ENCODE results near the gene RBM25.
"Not testable (repeated sequence)": the region's sequence is repeated elsewhere in the genome, so short reads cannot be mapped to it uniquely, and the experiment has no call there.

Gene RBM25

DNA sequence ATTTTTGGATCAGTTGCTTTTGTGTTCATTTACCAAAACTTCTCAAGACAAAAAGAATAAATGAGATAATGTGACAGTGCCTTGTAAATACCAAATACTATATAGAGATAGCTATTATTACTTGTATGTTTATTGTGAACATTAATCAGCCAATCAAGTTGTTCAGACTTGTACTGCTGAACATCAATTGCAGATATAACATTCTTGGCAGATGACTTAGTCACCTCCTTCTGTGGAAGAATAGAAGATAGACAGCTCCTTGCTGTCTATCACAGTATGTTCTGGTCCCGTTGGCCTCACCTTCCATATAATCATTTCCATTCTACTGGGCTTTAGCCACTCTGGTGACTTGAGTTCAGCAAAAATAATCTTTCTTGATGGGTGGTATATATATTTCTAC lies 108.1 kb downstream of the RBM25 start:
- no peak overlapping the region for H3K4me3 ChIP-seq (ENCODE audit: low read depth in 1 of 2, low read length in 2 of 2)
- peaks cover 24 to 63% of the 10 kb centered on the region in 2 donors for H3K36me3 ChIP-seq (ENCODE audit: control insufficient read depth in 1 of 2, insufficient read depth in 2 of 2, low read length in 2 of 2)
- no peaks in the 10 kb centered on the region for H3K27me3 ChIP-seq (ENCODE audit: control insufficient read depth in 1 of 2, insufficient read depth in 2 of 2, low read length in 2 of 2)
- H3K9ac ChIP-seq (ENCODE audit: low read depth in 1 of 2, low read length in 2 of 2), result no peak overlapping the region
- H3K9me3 ChIP-seq (ENCODE audit: control insufficient read depth in 1 of 2, low read length in 2 of 2), result no peaks in the 10 kb centered on the region
- H3K27ac ChIP-seq (ENCODE audit: low read depth, low read length), result no peak overlapping the region
- peaks cover 0 to 8% of the 10 kb centered on the region in 2 donors for H3K4me1 ChIP-seq (ENCODE audit: control insufficient read depth in 1 of 2, insufficient read depth in 2 of 2, low read length in 2 of 2)

GRCh38 chr14:73167727-73168126 lies 109.4 kb downstream of the RBM25 start:
- no peak overlapping the region for H3K9ac ChIP-seq (ENCODE audit: low read depth in 1 of 2, low read length in 2 of 2)
- no peak overlapping the region for H3K4me3 ChIP-seq (ENCODE audit: low read depth in 1 of 2, low read length in 2 of 2)
- peaks cover 26 to 68% of the 10 kb centered on the region in 2 donors for H3K36me3 ChIP-seq (ENCODE audit: control insufficient read depth in 1 of 2, insufficient read depth in 2 of 2, low read length in 2 of 2)
- H3K9me3 ChIP-seq (ENCODE audit: control insufficient read depth in 1 of 2, low read length in 2 of 2), result no peaks in the 10 kb centered on the region
- H3K27ac ChIP-seq (ENCODE audit: low read depth, low read length), result no peak overlapping the region
- H3K27me3 ChIP-seq (ENCODE audit: control insufficient read depth in 1 of 2, insufficient read depth in 2 of 2, low read length in 2 of 2), result no peaks in the 10 kb centered on the region
- peaks cover 0 to 8% of the 10 kb centered on the region in 2 donors for H3K4me1 ChIP-seq (ENCODE audit: control insufficient read depth in 1 of 2, insufficient read depth in 2 of 2, low read length in 2 of 2)

DNA sequence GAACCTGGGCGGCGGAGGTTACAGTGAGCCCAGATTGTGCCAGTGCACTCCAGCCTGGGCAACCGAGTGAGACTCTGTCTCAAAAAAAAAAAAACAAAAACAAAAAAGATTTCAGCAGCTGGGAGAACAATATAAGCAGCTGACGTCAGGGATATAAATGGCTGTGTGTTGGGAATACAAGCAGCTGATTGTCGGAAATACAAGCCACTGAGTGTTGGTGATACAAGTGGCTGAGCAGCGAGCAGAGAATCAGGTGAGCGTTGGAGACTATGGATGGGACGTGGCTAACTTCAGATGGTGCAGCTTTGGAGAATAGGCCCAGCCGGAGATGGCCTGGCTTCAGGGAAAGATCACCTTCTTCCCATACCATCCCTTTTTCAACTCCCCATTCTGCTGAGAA lies 109.9 kb downstream of the RBM25 start:
- no peak overlapping the region for H3K27ac ChIP-seq (ENCODE audit: low read depth, low read length)
- no peak overlapping the region for H3K9ac ChIP-seq (ENCODE audit: low read depth in 1 of 2, low read length in 2 of 2)
- H3K4me1 ChIP-seq (ENCODE audit: control insufficient read depth in 1 of 2, insufficient read depth in 2 of 2, low read length in 2 of 2), result peaks cover 0 to 8% of the 10 kb centered on the region in 2 donors
- H3K36me3 ChIP-seq (ENCODE audit: control insufficient read depth in 1 of 2, insufficient read depth in 2 of 2, low read length in 2 of 2), result peaks cover 28 to 67% of the 10 kb centered on the region in 2 donors
- no peaks in the 10 kb centered on the region for H3K27me3 ChIP-seq (ENCODE audit: control insufficient read depth in 1 of 2, insufficient read depth in 2 of 2, low read length in 2 of 2)
- H3K4me3 ChIP-seq (ENCODE audit: low read depth in 1 of 2, low read length in 2 of 2), result no peak overlapping the region
- no peaks in the 10 kb centered on the region for H3K9me3 ChIP-seq (ENCODE audit: control insufficient read depth in 1 of 2, low read length in 2 of 2)

- Histone ChIP-seq H3K36me3 (ENCODE audit: control insufficient read depth in 1 of 2, insufficient read depth in 2 of 2, low read length in 2 of 2) (peaks cover 33 to 67% of the 10 kb centered on the region in 2 donors), H3K9me3 (ENCODE audit: control insufficient read depth in 1 of 2, low read length in 2 of 2) (no peaks in the 10 kb centered on the region), H3K9ac (ENCODE audit: low read depth in 1 of 2, low read length in 2 of 2) (no peak overlapping the region), H3K27me3 (ENCODE audit: control insufficient read depth in 1 of 2, insufficient read depth in 2 of 2, low read length in 2 of 2) (no peaks in the 10 kb centered on the region), H3K4me3 (ENCODE audit: low read depth in 1 of 2, low read length in 2 of 2) (no peak overlapping the region), H3K27ac (ENCODE audit: low read depth, low read length) (no peak overlapping the region), H3K4me1 (ENCODE audit: control insufficient read depth in 1 of 2, insufficient read depth in 2 of 2, low read length in 2 of 2) (peaks cover 0 to 8% of the 10 kb centered on the region in 2 donors)
Observed at GRCh38 chr14:73168691-73169090, 110.4 kb downstream of the RBM25 start.

DNA sequence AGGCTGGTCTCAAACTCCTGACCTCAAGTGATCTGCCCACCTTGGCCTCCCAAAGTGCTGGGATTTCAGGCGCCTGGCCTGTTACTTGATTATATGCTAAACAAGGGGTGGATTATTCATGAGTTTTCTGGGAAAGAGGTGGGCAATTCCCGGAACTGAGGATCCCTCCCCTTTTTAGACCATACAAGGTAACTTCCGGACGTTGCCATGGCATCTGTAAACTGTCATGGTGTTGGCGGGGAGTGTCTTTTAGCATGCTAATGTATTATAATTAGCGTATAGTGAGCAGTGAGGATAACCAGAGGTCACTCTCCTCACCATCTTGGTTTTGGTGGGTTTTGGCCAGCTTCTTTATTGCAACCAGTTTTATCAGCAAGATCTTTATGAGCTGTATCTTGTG lies 111.5 kb downstream of the RBM25 start:
- H3K27ac ChIP-seq (ENCODE audit: low read depth, low read length); H3K27me3 ChIP-seq (ENCODE audit: control insufficient read depth in 1 of 2, insufficient read depth in 2 of 2, low read length in 2 of 2); H3K4me3 ChIP-seq (ENCODE audit: low read depth in 1 of 2, low read length in 2 of 2); H3K9me3 ChIP-seq (ENCODE audit: control insufficient read depth in 1 of 2, low read length in 2 of 2); H3K9ac ChIP-seq (ENCODE audit: low read depth in 1 of 2, low read length in 2 of 2); H3K4me1 ChIP-seq (ENCODE audit: control insufficient read depth in 1 of 2, insufficient read depth in 2 of 2, low read length in 2 of 2): not testable (repeated sequence)
- peaks cover 33 to 73% of the 10 kb centered on the region in 2 donors for H3K36me3 ChIP-seq (ENCODE audit: control insufficient read depth in 1 of 2, insufficient read depth in 2 of 2, low read length in 2 of 2)

DNA sequence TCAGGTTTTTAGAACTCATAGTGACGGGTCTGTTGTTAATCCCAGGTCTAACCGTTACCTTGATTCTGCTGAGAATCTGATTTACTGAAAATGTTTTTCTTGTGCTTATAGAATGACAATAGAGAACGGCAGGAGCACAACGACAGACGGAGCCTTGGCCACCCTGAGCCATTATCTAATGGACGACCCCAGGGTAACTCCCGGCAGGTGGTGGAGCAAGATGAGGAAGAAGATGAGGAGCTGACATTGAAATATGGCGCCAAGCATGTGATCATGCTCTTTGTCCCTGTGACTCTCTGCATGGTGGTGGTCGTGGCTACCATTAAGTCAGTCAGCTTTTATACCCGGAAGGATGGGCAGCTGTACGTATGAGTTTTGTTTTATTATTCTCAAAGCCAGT lies 112.4 kb downstream of the RBM25 start:
- H3K4me3 ChIP-seq (ENCODE audit: low read depth in 1 of 2, low read length in 2 of 2), result no peak overlapping the region
- H3K9me3 ChIP-seq (ENCODE audit: control insufficient read depth in 1 of 2, low read length in 2 of 2), result no peaks in the 10 kb centered on the region

GRCh38 chr14:73172500-73172899 lies 114.2 kb downstream of the RBM25 start:
- no peaks in the 10 kb centered on the region for H3K27me3 ChIP-seq (ENCODE audit: control insufficient read depth in 1 of 2, insufficient read depth in 2 of 2, low read length in 2 of 2)
- H3K27ac ChIP-seq (ENCODE audit: low read depth, low read length), result no peak overlapping the region
- no peak overlapping the region for H3K9ac ChIP-seq (ENCODE audit: low read depth in 1 of 2, low read length in 2 of 2)
- peaks cover 41 to 76% of the 10 kb centered on the region in 2 donors for H3K36me3 ChIP-seq (ENCODE audit: control insufficient read depth in 1 of 2, insufficient read depth in 2 of 2, low read length in 2 of 2)
- no peak overlapping the region for H3K4me3 ChIP-seq (ENCODE audit: low read depth in 1 of 2, low read length in 2 of 2)
- H3K9me3 ChIP-seq (ENCODE audit: control insufficient read depth in 1 of 2, low read length in 2 of 2), result no peaks in the 10 kb centered on the region
- peaks cover 0 to 1% of the 10 kb centered on the region in 2 donors for H3K4me1 ChIP-seq (ENCODE audit: control insufficient read depth in 1 of 2, insufficient read depth in 2 of 2, low read length in 2 of 2)

More for the DNA sequence above, 112.4 kb downstream of the RBM25 start:
- H3K27ac ChIP-seq (ENCODE audit: low read depth, low read length), result no peak overlapping the region
- peaks cover 0 to 8% of the 10 kb centered on the region in 2 donors for H3K4me1 ChIP-seq (ENCODE audit: control insufficient read depth in 1 of 2, insufficient read depth in 2 of 2, low read length in 2 of 2)
- H3K9ac ChIP-seq (ENCODE audit: low read depth in 1 of 2, low read length in 2 of 2), result no peak overlapping the region
- peaks cover 33 to 73% of the 10 kb centered on the region in 2 donors for H3K36me3 ChIP-seq (ENCODE audit: control insufficient read depth in 1 of 2, insufficient read depth in 2 of 2, low read length in 2 of 2)
- no peaks in the 10 kb centered on the region for H3K27me3 ChIP-seq (ENCODE audit: control insufficient read depth in 1 of 2, insufficient read depth in 2 of 2, low read length in 2 of 2)

DNA sequence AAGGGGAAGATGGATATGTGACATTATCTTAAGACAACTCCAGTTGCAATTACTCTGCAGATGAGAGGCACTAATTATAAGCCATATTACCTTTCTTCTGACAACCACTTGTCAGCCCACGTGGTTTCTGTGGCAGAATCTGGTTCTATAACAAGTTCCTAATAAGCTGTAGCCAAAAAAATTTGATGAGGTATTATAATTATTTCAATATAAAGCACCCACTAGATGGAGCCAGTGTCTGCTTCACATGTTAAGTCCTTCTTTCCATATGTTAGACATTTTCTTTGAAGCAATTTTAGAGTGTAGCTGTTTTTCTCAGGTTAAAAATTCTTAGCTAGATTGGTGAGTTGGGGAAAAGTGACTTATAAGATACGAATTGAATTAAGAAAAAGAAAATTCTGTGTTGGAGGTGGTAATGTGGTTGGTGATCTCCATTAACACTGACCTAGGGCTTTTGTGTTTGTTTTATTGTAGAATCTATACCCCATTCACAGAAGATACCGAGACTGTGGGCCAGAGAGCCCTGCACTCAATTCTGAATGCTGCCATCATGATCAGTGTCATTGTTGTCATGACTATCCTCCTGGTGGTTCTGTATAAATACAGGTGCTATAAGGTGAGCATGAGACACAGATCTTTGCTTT lies 114.9 kb downstream of the RBM25 start:
- H3K36me3 ChIP-seq (ENCODE audit: control insufficient read depth in 1 of 2, insufficient read depth in 2 of 2, low read length in 2 of 2), result peaks cover 43 to 75% of the 10 kb centered on the region in 2 donors

More for the DNA sequence above, 114.9 kb downstream of the RBM25 start:
- H3K27ac ChIP-seq (ENCODE audit: low read depth, low read length), result no peak overlapping the region
- no peaks in the 10 kb centered on the region for H3K4me1 ChIP-seq (ENCODE audit: control insufficient read depth in 1 of 2, insufficient read depth in 2 of 2, low read length in 2 of 2)
- no peak overlapping the region for H3K9ac ChIP-seq (ENCODE audit: low read depth in 1 of 2, low read length in 2 of 2)
- H3K4me3 ChIP-seq (ENCODE audit: low read depth in 1 of 2, low read length in 2 of 2), result no peak overlapping the region
- H3K27me3 ChIP-seq (ENCODE audit: control insufficient read depth in 1 of 2, insufficient read depth in 2 of 2, low read length in 2 of 2), result no peaks in the 10 kb centered on the region
- no peaks in the 10 kb centered on the region for H3K9me3 ChIP-seq (ENCODE audit: control insufficient read depth in 1 of 2, low read length in 2 of 2)

Data from duodenal mucosa (tissue), 2 donors.